Vagina (tissue), 2 donors: ENCODE measurements around the gene TSPAN9.

ENCODE experiments used
- CTCF ChIP-seq, 3 experiments: fragments of 450-650 bp in 2 of 3; fragments of 200-600 bp in 1 of 3; sonication (generic) in 1 of 3; IDR thresholded peaks; one replicate each; pipeline ENCODE4 v1.5.1; 2017 to 2019; ENCODE audit warnings: antibody characterized with exemption in 3 of 3, mild to moderate bottlenecking in 2 of 3, moderate library complexity in 2 of 3
- POLR2A ChIP-seq, 2 donors: fragments of 450-650 bp; IDR thresholded peaks; one replicate each; pipeline ENCODE4 v1.6.1; 2017; ENCODE audit warnings: antibody characterized with exemption in 2 of 2, mild to moderate bottlenecking in 2 of 2, moderate library complexity in 2 of 2
- POLR2AphosphoS5 ChIP-seq, 2 donors: sonication (generic); formaldehyde crosslinking; IDR thresholded peaks; one replicate each; pipeline ENCODE4 v1.9.0; 2017; ENCODE audit warnings: antibody characterized with exemption in 2 of 2, mild to moderate bottlenecking in 2 of 2, low read depth in 1 of 2; ENCODE audit not compliant: insufficient read depth in 1 of 2

GRCh38 chr12:3117144-3117581, 40.0 kb downstream of the TSPAN9 start:
- TF ChIP-seq CTCF (IDR thresholded peaks at IDR 0.05), result no peak
- peak; percentile 9 to 10 for TF ChIP-seq POLR2AphosphoS5 (IDR thresholded peaks at IDR 0.05; ENCODE audit: insufficient read depth in 1 of 2, low read depth in 1 of 2)
- no peak for TF ChIP-seq POLR2A (IDR thresholded peaks at IDR 0.05)
